Measurements from ENCODE around the gene STARD9. TPM values are rescaled to one million over a fixed set of nuclear protein-coding genes. Genes with fewer than 3 reads are reported as not detected.
"Not testable (repeated sequence)": the region's sequence is repeated elsewhere in the genome, so short reads cannot be mapped to it uniquely, and the experiment has no call there.

STARD9 gene
- total RNA-seq, 2 experiments from 2014 or later, result 12.8 to 13.0 TPM

GRCh38 chr15:42591238-42591934 is 16.0 kb downstream of the STARD9 start:
- no peak for DNase-seq
- no peak for ATAC-seq
- Mint-ChIP-seq H3K4me1 (ENCODE audit: low read depth) (no peaks in the 10 kb centered on the region), H3K4me3 (no peak overlapping the region), H3K27ac (no peak overlapping the region), H3K36me3 (ENCODE audit: low read depth) (peaks cover 8% of the 10 kb centered on the region), H3K9me3 (ENCODE audit: insufficient read depth) (no peaks in the 10 kb centered on the region), H3K27me3 (ENCODE audit: low read depth) (no peaks in the 10 kb centered on the region)
- ChIA-PET CTCF (interaction anchor here (0.8 to 3.4 kb wide), 8 partner anchors 9 to 58 kb away, joined by 3 to 26 read pairs (median 4); partner anchors contain the start of genes HAUS2 and LRRC57), POLR2A (interaction anchor here (0.6 to 1.1 kb wide), 2 partner anchors 10 to 576 kb away, joined by 3 to 4 read pairs; no protein-coding TSS in a partner anchor)

- no peaks in the 10 kb centered on the region for H3K4me1 Mint-ChIP-seq (ENCODE audit: low read depth)
- ChIA-PET POLR2A (no interaction called here), CTCF (interaction anchor here (1.2 to 3.4 kb wide), 5 partner anchors 11 to 57 kb away, joined by 3 to 26 read pairs (median 4); partner anchors contain the start of genes HAUS2 and LRRC57)
- H3K36me3 Mint-ChIP-seq (ENCODE audit: low read depth), result peaks cover 8% of the 10 kb centered on the region
- H3K9me3 Mint-ChIP-seq (ENCODE audit: insufficient read depth), result no peaks in the 10 kb centered on the region
- no peak overlapping the region for H3K4me3 Mint-ChIP-seq
- H3K27ac Mint-ChIP-seq, result no peak overlapping the region
- H3K27me3 Mint-ChIP-seq (ENCODE audit: low read depth), result no peaks in the 10 kb centered on the region
- ATAC-seq (no peak), DNase-seq (no peak)
Measured at GRCh38 chr15:42592716-42593115, 17.3 kb downstream of the STARD9 start.

- no peaks in the 10 kb centered on the region for H3K9me3 Mint-ChIP-seq (ENCODE audit: insufficient read depth)
- DNase-seq (no peak), ATAC-seq (no peak)
- POLR2A ChIA-PET, result no interaction called here
- H3K27ac Mint-ChIP-seq, result no peak overlapping the region
- no peaks in the 10 kb centered on the region for H3K27me3 Mint-ChIP-seq (ENCODE audit: low read depth)
- H3K4me1 Mint-ChIP-seq (ENCODE audit: low read depth), result no peaks in the 10 kb centered on the region
- no peak overlapping the region for H3K4me3 Mint-ChIP-seq
- CTCF ChIA-PET, result interaction anchor here (1.2 to 3.4 kb wide), 4 partner anchors 11 to 57 kb away, joined by 3 to 26 read pairs (median 4); no protein-coding TSS in a partner anchor
- peaks cover 8% of the 10 kb centered on the region for H3K36me3 Mint-ChIP-seq (ENCODE audit: low read depth)
Measured at GRCh38 chr15:42593143-42593542, 17.7 kb downstream of the STARD9 start.

GRCh38 chr15:42594095-42594494 is 18.7 kb downstream of the STARD9 start:
- ATAC-seq, result no peak
- no peaks in the 10 kb centered on the region for H3K27me3 Mint-ChIP-seq (ENCODE audit: low read depth)
- peaks cover 8% of the 10 kb centered on the region for H3K36me3 Mint-ChIP-seq (ENCODE audit: low read depth)
- no peak for DNase-seq
- ChIA-PET CTCF (interaction anchor here (1.2 kb wide), 1 partner anchor 14 kb away, joined by 3 read pairs; no protein-coding TSS in a partner anchor), POLR2A (no interaction called here)
- no peak overlapping the region for H3K27ac Mint-ChIP-seq
- H3K4me3 Mint-ChIP-seq, result no peak overlapping the region
- no peaks in the 10 kb centered on the region for H3K4me1 Mint-ChIP-seq (ENCODE audit: low read depth)
- no peaks in the 10 kb centered on the region for H3K9me3 Mint-ChIP-seq (ENCODE audit: insufficient read depth)

- CTCF ChIA-PET, result interaction anchor here (0.8 to 1.7 kb wide), 3 partner anchors 11 to 54 kb away, joined by 3 to 4 read pairs (median 3); no protein-coding TSS in a partner anchor
- H3K4me3 Mint-ChIP-seq, result no peak overlapping the region
- no peaks in the 10 kb centered on the region for H3K9me3 Mint-ChIP-seq (ENCODE audit: insufficient read depth)
- no peaks in the 10 kb centered on the region for H3K27me3 Mint-ChIP-seq (ENCODE audit: low read depth)
- no peaks in the 10 kb centered on the region for H3K4me1 Mint-ChIP-seq (ENCODE audit: low read depth)
- H3K36me3 Mint-ChIP-seq (ENCODE audit: low read depth), result peaks cover 12% of the 10 kb centered on the region
- ATAC-seq, result no peak
- no peak overlapping the region for H3K27ac Mint-ChIP-seq
- no peak for DNase-seq
- POLR2A ChIA-PET, result interaction anchor here (1.1 kb wide), 1 partner anchor 15 kb away, joined by 3 read pairs; no protein-coding TSS in a partner anchor
Measured at GRCh38 chr15:42595626-42596240, 20.3 kb downstream of the STARD9 start.

GRCh38 chr15:42601316-42601715 is 25.9 kb downstream of the STARD9 start:
- POLR2A ChIA-PET; H3K9me3 Mint-ChIP-seq (ENCODE audit: insufficient read depth); H3K4me3 Mint-ChIP-seq; H3K27me3 Mint-ChIP-seq (ENCODE audit: low read depth); ATAC-seq; CTCF ChIA-PET; H3K27ac Mint-ChIP-seq; DNase-seq: not testable (repeated sequence)
- Mint-ChIP-seq H3K4me1 (ENCODE audit: low read depth) (peaks cover 32% of the 10 kb centered on the region), H3K36me3 (ENCODE audit: low read depth) (peaks cover 27% of the 10 kb centered on the region)

GRCh38 chr15:42602501-42602900 is 27.1 kb downstream of the STARD9 start:
- DNase-seq, result no peak
- H3K4me3 Mint-ChIP-seq, result no peak overlapping the region
- no peak for ATAC-seq
- POLR2A ChIA-PET, result no interaction called here
- CTCF ChIA-PET, result no interaction called here
- H3K36me3 Mint-ChIP-seq (ENCODE audit: low read depth), result peaks cover 31% of the 10 kb centered on the region
- no peak overlapping the region for H3K27ac Mint-ChIP-seq
- peaks cover 5% of the 10 kb centered on the region for H3K9me3 Mint-ChIP-seq (ENCODE audit: insufficient read depth)
- H3K4me1 Mint-ChIP-seq (ENCODE audit: low read depth), result peaks cover 40% of the 10 kb centered on the region
- H3K27me3 Mint-ChIP-seq (ENCODE audit: low read depth), result no peaks in the 10 kb centered on the region

- DNase-seq, result no peak
- CTCF ChIA-PET, result interaction anchor here (1.2 to 2.7 kb wide), 2 partner anchors 13 to 22 kb away, joined by 3 to 18 read pairs; no protein-coding TSS in a partner anchor
- no peaks in the 10 kb centered on the region for H3K27me3 Mint-ChIP-seq (ENCODE audit: low read depth)
- peaks cover 55% of the 10 kb centered on the region for H3K4me1 Mint-ChIP-seq (ENCODE audit: low read depth)
- H3K9me3 Mint-ChIP-seq (ENCODE audit: insufficient read depth), result peaks cover 5% of the 10 kb centered on the region
- peak overlapping the region; percentile 57 for H3K27ac Mint-ChIP-seq
- H3K4me3 Mint-ChIP-seq, result no peak overlapping the region
- POLR2A ChIA-PET, result no interaction called here
- no peak for ATAC-seq
- peaks cover 31% of the 10 kb centered on the region for H3K36me3 Mint-ChIP-seq (ENCODE audit: low read depth)
Measured at GRCh38 chr15:42603978-42604377, 28.6 kb downstream of the STARD9 start.

GRCh38 chr15:42604894-42605744 is 29.7 kb downstream of the STARD9 start:
- ATAC-seq, result peak; percentile 18
- peak; percentile 29 for DNase-seq
- peaks cover 26% of the 10 kb centered on the region for H3K36me3 Mint-ChIP-seq (ENCODE audit: low read depth)
- CTCF ChIA-PET, result interaction anchor here (1.5 to 2.7 kb wide), 2 partner anchors 13 to 23 kb away, joined by 4 to 18 read pairs; no protein-coding TSS in a partner anchor
- peaks cover 64% of the 10 kb centered on the region for H3K4me1 Mint-ChIP-seq (ENCODE audit: low read depth)
- peak overlapping the region; percentile 13 for H3K4me3 Mint-ChIP-seq
- H3K27me3 Mint-ChIP-seq (ENCODE audit: low read depth), result no peaks in the 10 kb centered on the region
- POLR2A ChIA-PET, result interaction anchor here (1.2 to 2.8 kb wide), 5 partner anchors 23 to 114 kb away, joined by 3 to 18 read pairs (median 7); partner anchors contain the start of genes HAUS2, LRRC57, STARD9 and ZNF106
- H3K9me3 Mint-ChIP-seq (ENCODE audit: insufficient read depth), result peaks cover 5% of the 10 kb centered on the region
- H3K27ac Mint-ChIP-seq, result peak overlapping the region; percentile 41

- H3K27me3 Mint-ChIP-seq (ENCODE audit: low read depth), result no peaks in the 10 kb centered on the region
- H3K36me3 Mint-ChIP-seq (ENCODE audit: low read depth), result peaks cover 24% of the 10 kb centered on the region
- no peak for ATAC-seq
- POLR2A ChIA-PET, result interaction anchor here (1.2 to 2.8 kb wide), 6 partner anchors 24 to 115 kb away, joined by 3 to 18 read pairs (median 7); partner anchors contain the start of genes HAUS2, LRRC57, STARD9 and ZNF106
- H3K4me1 Mint-ChIP-seq (ENCODE audit: low read depth), result peaks cover 66% of the 10 kb centered on the region
- CTCF ChIA-PET, result interaction anchor here (1.5 to 2.7 kb wide), 2 partner anchors 14 to 24 kb away, joined by 4 to 18 read pairs; no protein-coding TSS in a partner anchor
- H3K27ac Mint-ChIP-seq, result peak overlapping the region; percentile 41
- peak overlapping the region; percentile 13 for H3K4me3 Mint-ChIP-seq
- peaks cover 5% of the 10 kb centered on the region for H3K9me3 Mint-ChIP-seq (ENCODE audit: insufficient read depth)
- no peak for DNase-seq
Measured at GRCh38 chr15:42605796-42606195, 30.4 kb downstream of the STARD9 start.

- H3K36me3 Mint-ChIP-seq (ENCODE audit: low read depth), result peaks cover 17% of the 10 kb centered on the region
- no peaks in the 10 kb centered on the region for H3K27me3 Mint-ChIP-seq (ENCODE audit: low read depth)
- peaks cover 64% of the 10 kb centered on the region for H3K4me1 Mint-ChIP-seq (ENCODE audit: low read depth)
- H3K4me3 Mint-ChIP-seq, result peak overlapping the region; percentile 41
- no peaks in the 10 kb centered on the region for H3K9me3 Mint-ChIP-seq (ENCODE audit: insufficient read depth)
- ATAC-seq, result peak; percentile 83
- peak; percentile 92 for DNase-seq
- POLR2A ChIA-PET, result interaction anchor here (0.6 to 2.3 kb wide), 5 partner anchors 27 to 513 kb away, joined by 3 to 11 read pairs (median 9); partner anchors contain the start of genes HAUS2, LRRC57 and STARD9
- H3K27ac Mint-ChIP-seq, result peak overlapping the region; percentile 84
- CTCF ChIA-PET, result interaction anchor here (0.6 to 1.8 kb wide), 5 partner anchors 13 to 43 kb away, joined by 3 to 9 read pairs (median 4); partner anchors contain the start of gene STARD9
Measured at GRCh38 chr15:42608110-42608531, 32.7 kb downstream of the STARD9 start.

Measured in activated CD8-positive, alpha-beta T cell treated with anti-CD3 and anti-CD28 coated beads, Interleukin-2, amount 10 ng/mL, durations not matched to agents 7 days and 5 days (primary cell).